BJ (cell line): ENCODE data around the gene CCDC88C. TPM values are rescaled to one million over a fixed set of nuclear protein-coding genes. Genes with fewer than 3 reads are reported as not detected.

Source experiments
- CTCF ChIA-PET: fragments of 350-600 bp; formaldehyde crosslinking; extraction: SDS; loops from one replicate; lab custom pipeline; 2021; ENCODE audit warnings: antibody characterized with exemption, inconsistent platforms; lab: Yijun Ruan, JAX
- POLR2A ChIA-PET: fragments of 300-600 bp; sonication (Branson Sonifier 250); formaldehyde crosslinking; extraction: SDS; loops from one replicate; lab custom pipeline; 2021; ENCODE audit warnings: antibody characterized with exemption; lab: Charles Lee
- DNase-seq: peaks from one replicate; pipeline ENCODE4 v3.0.0-alpha.2; 2011; ENCODE audit warnings: low read depth
- H3K27me3 ChIP-seq: 2 replicates; pipeline ENCODE4 v1.6.0; 2011; ENCODE audit warnings: low read length; ENCODE audit not compliant: control insufficient read depth, insufficient read depth
- H3K36me3 ChIP-seq: 2 replicates; pipeline ENCODE4 v1.5.1; 2011; ENCODE audit warnings: low read length; ENCODE audit not compliant: control insufficient read depth, insufficient read depth
- H3K4me3 ChIP-seq: 2 replicates; pipeline ENCODE4 v1.5.1; 2011; ENCODE audit warnings: low read depth, mild to moderate bottlenecking, control low read depth, low read length
- CTCF ChIP-seq: IDR thresholded peaks from 2 replicates; pipeline ENCODE4 v1.5.1; 2011; ENCODE audit warnings: low read depth, mild to moderate bottlenecking, control low read depth, inconsistent platforms, low read length, moderate library complexity; ENCODE audit not compliant: insufficient read depth
- polyA plus RNA-seq: library from polyadenylated mRNA; depleted of rRNA; stranded (reverse); fragments of >200 nt; gene quantifications from 2 replicates; pipeline ENCODE4 v1.2.3, GENCODE V29; 2011

The CCDC88C gene
- polyA plus RNA-seq, 1 experiment, result not detected

- ChIA-PET CTCF (interaction anchor here (0.7 kb wide), 1 partner anchor 12 kb away, joined by 3 read pairs; no protein-coding TSS in a partner anchor), POLR2A (no interaction called here)
- H3K27me3 ChIP-seq, result peaks cover 21% of the 10 kb centered on the region
- H3K4me3 ChIP-seq, result no peak overlapping the region
- no peak for TF ChIP-seq CTCF
- DNase-seq, result no peak
- no peaks in the 10 kb centered on the region for H3K36me3 ChIP-seq
These were observed 39.6 kb downstream of the CCDC88C start for GRCh38 chr14:91377700-91378652.

- CTCF ChIA-PET, result no interaction called here
- Histone ChIP-seq H3K27me3 (peaks cover 25% of the 10 kb centered on the region), H3K4me3 (no peak overlapping the region), H3K36me3 (no peaks in the 10 kb centered on the region)
- POLR2A ChIA-PET, result no interaction called here
- TF ChIP-seq CTCF, result no peak
- no peak for DNase-seq
These were observed 40.8 kb downstream of the CCDC88C start for GRCh38 chr14:91376547-91377477.

GRCh38 chr14:91375720-91376452, 41.7 kb downstream of the CCDC88C start:
- Histone ChIP-seq H3K4me3 (no peak overlapping the region), H3K36me3 (no peaks in the 10 kb centered on the region), H3K27me3 (peaks cover 24% of the 10 kb centered on the region)
- ChIA-PET CTCF (no interaction called here), POLR2A (no interaction called here)
- no peak for TF ChIP-seq CTCF
- DNase-seq, result no peak

- no peaks in the 10 kb centered on the region for H3K36me3 ChIP-seq
- no peak for TF ChIP-seq CTCF
- ChIA-PET POLR2A (interaction anchor here (0.7 kb wide), 1 partner anchor 34 kb away, joined by 7 read pairs; no protein-coding TSS in a partner anchor), CTCF (interaction anchor here (0.6 kb wide), 1 partner anchor 32 kb away, joined by 3 read pairs; no protein-coding TSS in a partner anchor)
- H3K4me3 ChIP-seq, result no peak overlapping the region
- DNase-seq, result no peak
- peaks cover 28% of the 10 kb centered on the region for H3K27me3 ChIP-seq
These were observed 42.5 kb downstream of the CCDC88C start for GRCh38 chr14:91374879-91375702.
